Measurements from ENCODE around the gene SLC35G6.
"Not testable (repeated sequence)": the region's sequence is repeated elsewhere in the genome, so short reads cannot be mapped to it uniquely, and the experiment has no call there.

Gene SLC35G6

DNA sequence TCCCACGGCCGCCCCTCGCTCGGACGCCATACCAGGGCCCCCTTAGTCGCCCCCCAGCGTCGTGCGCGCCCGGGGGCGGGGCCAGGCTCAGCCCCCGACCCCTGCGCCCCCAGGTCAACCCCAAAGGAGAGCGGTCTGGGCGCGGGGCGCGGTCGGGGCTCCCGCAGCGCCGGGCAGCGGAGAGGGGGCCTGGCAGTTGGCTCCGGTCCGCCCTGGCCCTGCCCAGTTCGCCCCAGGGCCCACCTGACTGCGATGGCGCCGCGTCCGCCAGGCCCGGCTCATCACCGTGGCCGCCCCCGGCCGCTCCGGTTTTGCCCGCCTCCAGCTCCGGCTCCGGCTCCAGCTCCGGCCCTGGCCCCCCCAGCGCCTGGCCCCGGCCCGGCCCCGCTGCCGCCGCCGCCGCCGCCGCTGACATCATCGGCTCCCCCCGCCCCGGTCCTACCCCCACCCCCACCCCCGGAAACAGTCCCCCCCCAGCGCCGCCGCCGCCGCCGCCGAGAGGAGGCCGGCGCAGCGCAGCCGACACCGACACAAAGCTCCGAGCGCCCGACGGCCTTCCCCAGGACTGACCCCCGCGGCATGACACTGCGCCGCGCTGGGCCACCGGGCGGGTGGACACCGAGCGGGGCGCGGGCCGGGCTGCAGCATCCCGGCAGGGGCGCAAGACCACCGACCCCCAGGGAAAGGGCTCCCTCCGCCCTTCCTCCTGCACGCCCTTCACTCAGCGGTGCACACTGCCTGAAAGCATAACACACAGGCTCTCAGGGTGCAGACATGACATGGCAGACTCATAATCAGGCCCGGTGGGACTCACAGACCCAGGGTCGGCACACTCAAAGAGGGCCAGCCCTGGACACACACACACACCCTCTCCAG, 1.8 kb upstream of the SLC35G6 start, which contains the start of gene ZBTB4:
TSS of gene ZBTB4 (minus strand) at position 419 of the 876 bp plus-strand sequence. CDS start 12,830 bp downstream, outside the sequence.
- no peak for DNase-seq

DNA sequence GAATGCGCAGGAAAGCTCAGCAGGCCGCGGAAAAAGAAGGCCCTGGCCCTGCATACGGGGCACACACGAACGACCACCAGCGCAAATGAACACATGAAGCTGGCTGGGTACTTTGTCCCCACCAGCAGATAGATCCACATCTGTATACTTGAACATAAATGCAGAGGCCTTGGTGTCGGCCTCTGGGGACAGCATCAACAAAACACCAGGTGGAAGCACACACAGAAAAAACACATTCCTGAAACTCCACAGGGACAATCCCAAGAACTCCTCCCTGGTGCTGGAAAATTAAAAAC, 1.2 kb upstream of the SLC35G6 start:
- DNase-seq = no peak

DNA sequence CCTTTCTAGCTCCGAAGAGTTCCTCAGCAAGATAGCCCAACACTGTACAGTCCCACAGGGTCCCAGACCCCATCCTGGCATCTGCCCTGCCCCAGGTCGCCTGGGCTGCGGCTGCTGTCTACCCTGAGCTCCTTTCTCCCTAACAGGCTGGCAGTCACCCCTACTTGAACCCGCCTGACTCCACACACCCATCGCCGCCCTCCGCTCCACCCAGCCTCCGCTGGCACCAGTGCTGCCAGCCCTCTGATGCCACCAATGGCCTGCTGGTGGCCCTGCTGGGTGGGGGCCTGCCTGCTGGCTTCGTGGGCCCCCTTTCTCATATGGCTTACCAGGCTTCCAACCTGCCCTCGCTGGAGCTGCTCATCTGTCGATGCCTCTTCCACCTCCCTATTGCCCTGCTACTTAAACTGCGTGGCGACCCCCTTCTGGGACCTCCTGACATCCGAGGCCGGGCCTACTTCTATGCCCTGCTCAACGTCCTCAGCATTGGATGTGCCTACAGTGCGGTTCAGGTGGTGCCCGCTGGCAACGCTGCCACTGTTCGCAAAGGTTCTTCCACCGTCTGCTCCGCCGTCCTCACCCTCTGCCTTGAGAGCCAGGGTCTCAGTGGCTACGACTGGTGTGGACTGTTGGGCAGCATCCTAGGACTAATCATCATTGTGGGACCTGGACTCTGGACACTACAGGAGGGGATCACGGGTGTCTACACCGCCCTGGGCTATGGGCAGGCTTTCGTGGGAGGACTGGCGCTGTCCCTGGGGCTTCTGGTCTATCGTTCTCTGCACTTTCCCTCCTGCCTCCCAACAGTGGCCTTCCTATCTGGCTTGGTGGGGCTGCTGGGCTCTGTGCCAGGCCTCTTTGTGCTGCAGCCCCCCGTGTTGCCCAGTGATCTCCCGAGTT, 846 bp downstream of the SLC35G6 start:
- not testable (repeated sequence) for DNase-seq

DNA sequence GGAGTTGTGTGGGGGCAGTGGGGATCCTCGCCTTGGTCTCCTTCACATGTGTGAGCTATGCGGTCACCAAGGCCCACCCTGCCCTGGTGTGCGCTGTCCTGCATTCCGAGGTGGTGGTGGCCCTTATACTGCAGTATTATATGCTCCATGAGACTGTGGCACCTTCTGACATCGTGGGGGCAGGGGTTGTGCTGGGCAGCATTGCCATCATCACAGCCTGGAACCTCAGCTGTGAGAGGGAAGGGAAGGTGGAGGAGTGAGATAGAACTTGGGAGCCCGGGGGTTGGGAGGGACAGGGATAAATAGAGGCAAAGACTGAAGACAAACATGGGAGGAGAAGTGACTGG, 1.5 kb downstream of the SLC35G6 start:
- DNase-seq = not testable (repeated sequence)

- DNase-seq = peak; percentile 93
These were observed 2.2 kb downstream of the SLC35G6 start for GRCh38 chr17:7483255-7484066.

- DNase-seq = peak; percentile 97
These were observed 3.0 kb downstream of the SLC35G6 start, which contains the start of gene POLR2A for GRCh38 chr17:7484067-7484918. Gene POLR2A (plus strand): TSS chr17:7484366.

DNA sequence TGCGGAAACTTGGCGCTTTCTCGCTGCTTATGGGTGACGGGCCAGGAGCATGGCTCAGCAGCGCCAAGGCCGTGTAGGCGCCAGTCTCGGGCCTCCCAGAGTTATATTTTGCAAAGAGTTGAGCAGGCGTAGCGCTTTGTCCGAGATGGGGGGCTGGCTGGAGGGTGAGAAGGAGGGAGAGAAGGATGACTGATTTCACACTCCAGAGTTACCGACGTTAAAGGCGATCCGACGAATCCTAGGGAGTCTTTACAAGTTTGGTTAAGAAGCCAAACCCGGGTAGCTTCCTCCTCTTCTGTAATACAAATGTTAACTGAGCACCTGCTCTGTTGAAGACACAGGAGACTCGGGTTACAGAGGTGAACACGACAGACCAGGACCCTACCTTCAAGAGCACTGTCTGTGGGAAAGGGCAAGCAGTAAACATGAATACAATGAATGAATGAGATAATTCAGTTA, 3.7 kb downstream of the SLC35G6 start:
- DNase-seq = no peak

- no peak for DNase-seq
These were observed 4.9 kb downstream of the SLC35G6 start for GRCh38 chr17:7486181-7486580.

DNA sequence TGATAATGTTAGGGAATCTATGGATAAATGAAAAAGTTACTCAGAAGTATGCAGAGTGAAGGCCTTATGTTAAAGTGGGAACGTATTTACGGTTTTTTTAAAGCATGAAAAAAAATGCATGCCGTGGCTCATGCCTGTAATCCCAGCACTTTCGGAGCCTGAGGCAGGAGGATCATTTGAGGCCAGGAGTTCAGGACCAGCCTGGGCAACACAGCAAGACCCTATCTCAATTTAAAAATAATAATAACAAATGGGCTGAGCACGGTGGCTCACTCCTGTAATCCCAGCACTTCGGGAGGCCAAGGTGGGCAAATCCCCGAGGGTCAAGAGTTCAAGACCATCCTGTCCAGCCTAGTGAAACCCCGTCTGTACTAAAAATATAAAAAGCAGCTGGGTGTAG, 8.9 kb downstream of the SLC35G6 start:
- no peak for DNase-seq

DNA sequence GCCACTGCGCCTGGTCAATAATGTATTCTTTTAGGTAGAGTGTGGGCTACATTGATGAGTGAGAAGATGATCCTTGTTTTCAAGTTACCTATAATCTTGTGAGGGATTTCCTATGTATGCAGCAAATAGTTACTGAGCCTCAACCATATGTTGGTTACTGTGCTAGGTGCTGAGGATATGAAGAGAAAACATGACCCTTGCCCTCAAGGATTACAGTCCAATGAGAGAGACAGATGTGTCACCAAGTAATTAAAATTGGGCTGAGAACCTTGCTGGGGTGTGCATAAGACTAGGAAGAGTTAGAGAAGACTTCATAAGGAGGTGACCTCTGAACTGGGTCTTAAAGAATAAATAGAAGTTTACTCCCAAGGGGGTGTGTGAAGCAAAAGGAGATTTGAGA, 10.3 kb downstream of the SLC35G6 start:
- DNase-seq = no peak

DNA sequence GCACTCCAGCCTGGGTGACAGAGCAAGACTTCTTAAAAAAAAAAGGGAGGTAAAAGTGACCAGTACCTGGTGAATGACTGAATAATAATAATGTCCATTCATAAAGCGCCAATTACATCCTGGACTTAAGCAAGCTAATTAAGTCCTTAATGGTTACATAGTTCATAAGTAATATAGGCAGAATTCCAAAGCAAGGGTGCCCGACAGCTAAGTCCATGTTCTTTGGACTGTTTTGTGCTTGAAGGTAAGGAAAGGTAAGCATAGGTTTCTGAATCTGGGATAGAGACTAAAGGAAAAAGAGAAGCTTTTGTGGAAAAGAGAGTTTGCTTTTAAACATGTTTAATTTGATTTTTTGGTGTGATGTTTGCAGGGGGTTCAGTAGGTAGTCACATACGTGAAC, 12.7 kb downstream of the SLC35G6 start:
- no peak for DNase-seq

DNA sequence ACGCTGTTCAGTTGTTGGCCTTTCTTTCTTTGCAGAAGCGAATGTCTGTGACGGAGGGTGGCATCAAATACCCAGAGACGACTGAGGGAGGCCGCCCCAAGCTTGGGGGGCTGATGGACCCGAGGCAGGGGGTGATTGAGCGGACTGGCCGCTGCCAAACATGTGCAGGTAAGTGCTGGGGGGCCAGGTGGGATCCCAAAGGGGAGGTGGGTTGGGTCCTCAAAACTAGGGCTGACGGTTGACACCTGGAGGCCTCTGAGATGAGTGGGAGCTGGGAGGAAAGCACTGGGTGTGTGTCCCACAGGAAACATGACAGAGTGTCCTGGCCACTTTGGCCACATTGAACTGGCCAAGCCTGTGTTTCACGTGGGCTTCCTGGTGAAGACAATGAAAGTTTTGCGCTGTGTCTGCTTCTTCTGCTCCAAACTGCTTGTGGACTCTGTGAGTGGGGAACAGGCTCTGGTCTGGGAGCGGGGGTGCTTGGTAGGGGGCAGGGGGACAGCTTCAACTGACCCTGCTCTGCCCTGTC, 14.7 kb downstream of the SLC35G6 start:
- DNase-seq = no peak

DNA sequence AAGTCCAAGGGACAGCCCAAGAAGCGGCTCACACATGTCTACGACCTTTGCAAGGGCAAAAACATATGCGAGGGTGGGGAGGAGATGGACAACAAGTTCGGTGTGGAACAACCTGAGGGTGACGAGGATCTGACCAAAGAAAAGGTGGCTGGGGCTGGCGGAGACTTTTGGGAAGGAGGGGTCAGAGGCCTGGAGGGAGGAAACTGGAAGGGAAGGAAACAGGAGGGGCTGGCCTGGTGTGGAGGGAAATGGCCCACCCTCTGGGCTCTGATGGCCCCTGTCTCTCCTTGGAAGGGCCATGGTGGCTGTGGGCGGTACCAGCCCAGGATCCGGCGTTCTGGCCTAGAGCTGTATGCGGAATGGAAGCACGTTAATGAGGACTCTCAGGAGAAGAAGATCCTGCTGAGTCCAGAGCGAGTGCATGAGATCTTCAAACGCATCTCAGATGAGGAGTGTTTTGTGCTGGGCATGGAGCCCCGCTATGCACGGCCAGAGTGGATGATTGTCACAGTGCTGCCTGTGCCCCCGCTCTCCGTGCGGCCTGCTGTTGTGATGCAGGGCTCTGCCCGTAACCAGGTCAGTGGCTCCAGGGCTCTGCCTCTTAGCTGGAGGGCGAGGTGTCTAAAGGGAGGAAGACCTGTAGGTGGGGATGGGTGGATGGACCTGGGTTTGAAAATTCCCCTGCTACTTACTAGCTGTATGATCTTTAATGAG, 15.4 kb downstream of the SLC35G6 start:
- DNase-seq = no peak

GRCh38 chr17:7497228-7497627, 16.0 kb downstream of the SLC35G6 start:
- DNase-seq = no peak

- DNase-seq = no peak
These were observed 16.4 kb downstream of the SLC35G6 start for GRCh38 chr17:7497636-7498035.

DNA sequence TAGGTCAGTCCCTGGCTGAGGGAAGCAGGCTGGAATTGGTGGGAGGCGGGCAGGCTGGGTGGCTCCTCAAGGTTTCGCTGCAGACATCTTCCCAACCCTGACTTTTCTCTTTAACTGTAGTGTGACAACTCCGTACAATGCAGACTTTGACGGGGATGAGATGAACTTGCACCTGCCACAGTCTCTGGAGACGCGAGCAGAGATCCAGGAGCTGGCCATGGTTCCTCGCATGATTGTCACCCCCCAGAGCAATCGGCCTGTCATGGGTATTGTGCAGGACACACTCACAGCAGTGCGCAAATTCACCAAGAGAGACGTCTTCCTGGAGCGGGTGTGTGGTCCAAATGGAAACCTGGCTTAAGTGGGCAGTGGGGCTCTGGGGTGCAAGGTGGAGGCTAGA, 17.9 kb downstream of the SLC35G6 start:
- no peak for DNase-seq

DNA sequence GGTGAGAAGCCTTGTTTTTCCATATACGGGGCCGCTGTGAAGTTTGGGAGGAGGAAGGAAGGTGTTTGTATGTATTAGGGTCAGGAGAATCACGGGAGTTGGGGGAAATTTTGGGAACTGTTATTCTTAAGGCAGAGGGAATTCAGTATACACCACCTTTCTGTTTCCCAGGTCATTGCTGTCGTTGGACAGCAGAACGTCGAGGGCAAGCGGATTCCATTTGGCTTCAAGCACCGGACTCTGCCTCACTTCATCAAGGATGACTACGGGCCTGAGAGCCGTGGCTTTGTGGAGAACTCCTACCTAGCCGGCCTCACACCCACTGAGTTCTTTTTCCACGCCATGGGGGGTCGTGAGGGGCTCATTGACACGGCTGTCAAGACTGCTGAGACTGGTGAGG, 20.5 kb downstream of the SLC35G6 start:
- no peak for DNase-seq

- DNase-seq = no peak
These were observed 21.1 kb downstream of the SLC35G6 start for GRCh38 chr17:7502171-7502847.

GRCh38 chr17:7502987-7503386, 21.7 kb downstream of the SLC35G6 start:
- no peak for DNase-seq

- DNase-seq = no peak
These were observed 22.3 kb downstream of the SLC35G6 start for GRCh38 chr17:7503521-7503920.
